Measurements from ENCODE around the gene GLIS2. TPM values are rescaled to one million over a fixed set of nuclear protein-coding genes. Genes with fewer than 3 reads are reported as not detected.
"Not testable (repeated sequence)": the region's sequence is repeated elsewhere in the genome, so short reads cannot be mapped to it uniquely, and the experiment has no call there.

The GLIS2 gene
- total RNA-seq, 1 donor from 2014 or later: 3.3 TPM

DNA sequence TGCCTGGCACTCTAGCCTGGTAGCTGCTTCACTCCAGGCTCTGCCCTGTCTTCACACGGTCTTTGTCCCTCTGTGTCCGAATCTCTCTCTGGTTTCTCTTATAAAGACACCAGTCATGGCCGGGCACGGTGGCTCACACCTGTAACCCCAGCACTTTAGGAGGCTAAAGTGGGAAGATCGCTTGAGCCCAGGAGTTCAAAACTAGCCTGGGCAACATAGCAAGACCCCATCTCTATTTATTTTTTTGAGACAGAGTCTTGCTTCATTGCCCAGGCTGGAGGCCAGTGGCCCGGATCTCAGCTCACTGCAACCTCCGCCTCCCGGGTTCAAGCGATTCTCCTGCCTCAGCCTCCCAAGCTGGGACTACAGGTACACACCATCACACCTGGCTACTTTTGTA lies 17.8 kb downstream of the GLIS2 start:
- not testable (repeated sequence) for DNase-seq (ENCODE audit: low read depth)

DNA sequence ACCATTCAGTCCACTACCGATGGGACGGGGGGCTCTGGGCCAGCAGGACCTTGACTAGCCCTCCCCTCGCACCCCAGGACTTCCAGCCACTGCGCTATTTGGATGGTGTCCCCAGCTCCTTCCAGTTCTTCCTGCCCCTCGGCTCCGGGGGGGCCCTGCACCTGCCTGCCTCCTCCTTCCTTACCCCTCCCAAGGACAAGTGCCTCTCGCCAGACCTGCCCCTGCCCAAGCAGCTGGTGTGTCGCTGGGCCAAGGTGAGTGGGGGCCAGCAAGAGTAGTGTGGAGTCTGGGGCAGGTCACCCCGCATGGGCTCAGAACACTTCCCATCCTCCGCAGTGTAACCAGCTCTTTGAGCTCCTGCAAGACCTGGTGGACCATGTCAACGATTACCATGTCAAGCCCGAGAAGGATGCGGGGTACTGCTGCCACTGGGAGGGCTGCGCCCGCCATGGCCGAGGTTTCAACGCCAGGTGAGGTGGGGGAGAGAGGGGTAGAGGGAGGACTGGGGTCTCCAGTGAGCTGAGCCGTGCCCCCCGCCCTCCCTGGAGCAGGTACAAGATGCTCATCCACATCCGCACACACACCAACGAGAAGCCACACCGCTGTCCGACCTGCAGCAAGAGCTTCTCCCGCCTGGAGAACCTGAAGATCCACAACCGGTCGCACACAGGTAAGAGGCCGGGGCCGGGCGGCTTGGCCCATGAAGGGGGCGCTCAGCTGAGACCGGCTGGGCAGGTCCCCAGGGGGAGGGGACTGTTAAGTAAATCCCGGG lies 19.0 kb downstream of the GLIS2 start:
- DNase-seq (ENCODE audit: low read depth): no peak

DNA sequence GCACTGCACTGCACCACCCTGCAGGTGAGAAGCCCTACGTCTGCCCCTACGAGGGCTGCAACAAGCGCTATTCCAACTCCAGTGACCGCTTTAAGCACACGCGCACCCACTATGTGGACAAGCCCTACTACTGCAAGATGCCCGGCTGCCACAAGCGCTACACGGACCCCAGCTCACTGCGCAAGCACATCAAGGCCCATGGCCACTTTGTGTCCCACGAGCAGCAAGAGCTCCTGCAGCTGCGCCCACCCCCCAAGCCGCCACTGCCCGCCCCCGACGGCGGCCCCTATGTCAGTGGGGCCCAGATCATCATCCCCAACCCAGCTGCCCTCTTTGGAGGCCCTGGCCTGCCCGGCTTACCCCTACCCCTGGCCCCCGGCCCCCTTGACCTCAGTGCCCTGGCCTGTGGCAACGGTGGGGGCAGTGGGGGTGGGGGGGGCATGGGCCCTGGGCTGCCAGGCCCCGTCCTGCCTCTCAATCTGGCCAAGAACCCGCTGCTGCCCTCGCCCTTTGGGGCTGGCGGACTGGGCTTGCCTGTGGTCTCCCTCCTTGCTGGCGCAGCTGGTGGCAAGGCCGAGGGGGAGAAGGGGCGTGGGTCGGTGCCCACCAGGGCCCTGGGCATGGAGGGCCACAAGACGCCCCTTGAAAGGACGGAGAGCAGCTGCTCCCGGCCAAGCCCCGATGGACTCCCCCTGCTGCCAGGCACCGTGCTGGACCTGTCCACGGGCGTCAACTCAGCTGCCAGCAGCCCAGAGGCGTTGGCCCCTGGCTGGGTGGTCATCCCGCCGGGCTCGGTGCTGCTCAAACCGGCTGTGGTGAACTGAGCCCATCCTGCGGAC lies 21.1 kb downstream of the GLIS2 start:
- no peak for DNase-seq (ENCODE audit: low read depth)

DNA sequence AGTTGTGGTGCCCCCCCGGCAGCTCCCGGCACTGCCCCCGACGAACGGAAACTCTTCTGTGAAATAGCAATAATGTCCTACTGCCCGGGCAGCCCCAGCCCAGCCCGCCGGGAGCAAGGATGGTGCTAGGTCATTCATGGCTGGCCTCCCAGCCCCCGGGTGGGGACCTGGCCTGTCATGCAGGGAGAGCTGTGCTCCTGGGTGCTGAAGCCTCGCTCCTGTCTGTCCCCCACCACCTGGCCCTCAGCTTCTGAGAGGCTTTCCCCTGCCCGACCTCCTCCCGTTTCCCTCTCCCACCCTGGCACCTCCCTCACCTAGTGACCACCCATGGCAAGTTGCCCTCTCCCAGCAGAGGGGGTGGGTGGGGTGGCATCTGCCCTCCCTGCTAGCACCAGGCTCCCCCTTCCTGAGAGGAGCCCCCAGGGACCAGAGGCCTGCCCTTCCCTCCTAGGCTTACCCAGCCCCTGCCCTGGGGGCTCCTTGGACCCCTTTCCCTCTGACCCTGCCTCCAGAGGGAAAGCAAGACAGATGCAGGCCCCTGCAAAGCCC lies 21.7 kb downstream of the GLIS2 start:
- no peak for DNase-seq (ENCODE audit: low read depth)

DNA sequence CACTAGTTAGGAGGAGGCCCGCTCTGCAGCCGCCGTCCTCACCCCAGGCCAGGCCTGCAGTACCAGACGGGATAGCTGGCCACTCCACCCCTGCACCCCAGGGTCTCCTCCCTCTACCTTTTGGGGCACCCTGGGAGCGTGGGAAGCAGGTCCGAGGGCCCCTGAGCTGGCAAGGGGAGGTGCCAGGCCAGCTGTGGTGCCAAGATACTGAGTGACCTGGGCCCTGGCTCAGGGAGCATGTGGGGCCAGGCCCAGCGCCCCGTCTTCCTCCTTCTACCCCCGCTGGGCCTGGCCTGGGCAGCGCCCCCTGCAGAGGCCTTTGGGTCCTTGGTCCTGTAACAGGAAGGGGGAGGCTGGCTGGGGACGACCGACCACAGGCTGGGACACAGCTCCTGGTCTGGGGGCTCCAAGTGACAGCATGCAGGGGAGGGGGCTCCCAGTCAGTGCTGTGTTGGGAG lies 22.3 kb downstream of the GLIS2 start:
- DNase-seq (ENCODE audit: low read depth): no peak

DNA sequence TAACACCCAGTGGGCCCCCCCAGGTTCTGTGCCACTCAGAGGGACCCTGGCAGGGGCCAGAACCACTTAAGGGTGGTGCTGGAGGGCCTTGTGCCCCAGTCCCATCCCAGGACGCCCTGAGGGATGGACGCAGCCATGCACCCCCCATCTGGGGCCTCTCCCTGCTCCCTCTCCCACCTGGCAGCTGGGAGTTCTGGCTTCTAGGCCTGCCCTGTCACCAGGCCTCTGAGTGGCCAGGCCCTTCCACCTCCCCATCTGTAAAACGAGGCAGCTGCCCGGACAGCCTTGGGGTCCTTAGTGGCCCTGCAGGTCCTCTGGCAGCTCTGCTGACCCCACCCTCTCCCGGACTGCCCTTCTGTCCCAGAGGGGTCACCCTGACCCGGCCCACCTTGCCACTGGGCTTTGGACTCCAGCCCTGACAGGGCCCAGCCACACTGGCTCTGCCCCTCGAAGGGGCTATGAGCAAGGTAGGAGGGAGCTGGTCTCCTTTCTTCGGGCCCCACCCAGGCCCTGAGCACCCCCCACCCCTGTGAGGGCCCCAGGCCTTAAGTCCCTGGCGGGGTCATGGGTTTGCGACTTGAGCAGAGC lies 22.9 kb downstream of the GLIS2 start:
- DNase-seq (ENCODE audit: low read depth): no peak

DNA sequence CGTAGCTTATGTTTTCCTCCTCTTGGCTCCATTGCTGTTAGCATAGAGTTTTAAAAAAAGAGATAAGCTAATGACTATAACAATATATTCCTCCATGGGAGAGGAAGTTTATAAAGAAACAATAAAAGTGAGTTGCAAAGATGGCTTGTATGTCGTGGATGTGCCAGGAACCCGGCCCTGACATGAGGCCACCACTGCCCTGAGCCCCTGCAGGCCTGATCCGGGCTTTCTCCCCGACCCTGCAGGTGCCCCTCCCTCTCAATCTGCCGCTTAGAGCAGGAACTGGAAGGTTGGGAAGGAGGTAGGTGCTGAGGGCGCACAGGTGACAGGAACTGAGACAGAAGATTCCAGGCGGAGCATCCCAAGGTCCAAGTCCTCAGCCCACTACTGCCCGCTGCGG lies 23.6 kb downstream of the GLIS2 start:
- DNase-seq (ENCODE audit: low read depth): no peak

DNA sequence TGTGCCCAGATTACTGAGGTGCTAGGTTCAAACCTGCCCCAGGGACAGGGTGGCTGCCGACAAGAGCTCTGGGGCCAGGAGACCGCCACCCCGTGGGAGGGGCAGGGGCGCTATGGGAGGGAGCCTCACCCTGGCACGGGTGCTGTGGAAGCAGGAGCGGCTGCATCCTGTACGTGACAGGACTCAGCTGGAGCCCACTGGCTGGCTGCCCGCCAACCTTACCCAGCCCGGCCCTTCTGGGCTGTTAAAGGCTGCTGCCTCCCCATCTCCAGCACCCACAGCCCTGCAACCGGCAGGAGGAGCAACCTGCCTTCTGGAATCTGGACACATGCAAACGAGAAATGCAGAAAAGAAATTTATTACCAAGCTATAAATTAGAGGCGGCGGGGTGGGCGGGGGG lies 24.0 kb downstream of the GLIS2 start:
- no peak for DNase-seq (ENCODE audit: low read depth)

DNA sequence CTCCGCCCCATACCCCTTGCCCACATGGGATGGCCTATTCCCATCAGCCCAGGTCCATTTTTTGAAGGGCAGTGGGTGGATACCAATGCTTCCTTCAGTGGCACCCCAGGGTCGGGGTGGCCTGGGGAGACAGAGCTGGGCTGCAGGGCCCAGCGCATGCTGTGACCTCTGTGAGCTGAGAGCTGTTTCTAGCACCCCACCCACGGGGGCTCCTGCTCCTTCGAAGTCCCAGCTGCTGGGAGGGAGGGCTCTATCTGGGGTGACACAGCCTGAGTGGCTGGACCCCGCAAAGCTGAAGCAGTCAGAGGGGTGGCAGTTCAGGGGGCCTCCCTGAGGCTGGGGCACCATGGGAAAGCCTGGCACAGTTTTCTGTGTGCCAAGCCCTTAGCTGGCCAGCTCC lies 24.6 kb downstream of the GLIS2 start:
- DNase-seq (ENCODE audit: low read depth): no peak

DNA sequence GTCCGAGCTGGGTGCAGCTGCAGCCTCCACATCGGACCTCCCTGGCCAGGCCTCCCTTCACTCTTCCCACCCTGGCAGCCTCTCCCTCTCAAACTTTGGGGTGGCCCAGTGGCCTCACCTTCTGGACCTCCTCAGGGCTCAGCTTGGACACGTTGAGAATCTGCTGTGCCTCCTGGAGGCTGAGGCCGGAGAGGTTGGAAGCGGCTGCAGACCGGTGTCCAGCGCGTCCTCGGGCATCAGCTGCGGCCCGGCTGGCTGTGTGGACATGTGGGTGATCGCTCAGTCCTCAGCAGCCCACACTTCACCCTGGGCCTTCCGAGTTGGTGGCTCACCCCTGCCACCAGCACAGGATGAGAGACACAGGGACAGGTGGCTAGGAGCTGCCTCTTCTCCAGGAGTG lies 25.4 kb downstream of the GLIS2 start:
- DNase-seq (ENCODE audit: low read depth): peak; percentile 35

DNA sequence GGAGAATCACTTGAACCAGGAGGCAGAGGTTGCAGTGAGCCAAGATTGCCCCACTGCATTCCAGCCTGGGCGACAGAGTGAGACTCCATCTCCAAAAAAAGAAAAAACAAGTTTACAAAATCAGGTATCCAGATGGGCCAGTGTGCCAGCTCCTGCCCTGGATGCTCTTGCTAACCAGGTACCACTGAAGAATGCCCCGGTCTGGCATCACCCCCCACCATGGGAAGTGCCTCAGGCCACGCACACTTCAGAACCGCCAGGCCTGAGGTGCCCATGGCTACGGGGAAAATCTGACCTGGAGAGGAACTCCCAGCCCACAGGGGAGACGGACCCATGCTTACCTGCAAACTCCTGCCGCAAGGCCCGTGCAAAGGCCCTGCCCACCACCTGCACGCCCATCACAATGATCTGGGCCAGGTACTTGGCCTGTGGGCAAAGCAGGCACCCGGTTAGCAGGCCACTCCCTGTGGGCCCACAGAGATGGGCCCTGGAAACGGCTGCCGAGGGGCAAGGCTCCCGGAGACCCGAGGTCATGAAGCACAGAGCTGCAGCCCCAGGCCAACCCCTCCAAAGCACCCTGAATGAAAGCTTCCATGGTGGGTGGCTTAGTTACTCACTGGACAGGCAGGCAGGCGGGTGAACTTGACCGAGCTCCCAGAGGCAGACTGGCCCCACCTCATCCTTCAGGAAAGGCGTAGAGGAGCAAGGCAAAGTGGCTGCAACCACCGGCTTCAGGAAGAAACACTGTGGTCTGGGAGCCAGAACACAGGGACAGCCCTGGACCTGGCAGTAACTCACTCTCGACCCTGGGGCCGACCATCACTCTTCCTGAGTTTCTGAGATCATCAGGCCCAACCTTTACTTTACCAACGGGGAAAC lies 27.2 kb downstream of the GLIS2 start:
- no peak for DNase-seq (ENCODE audit: low read depth)

DNA sequence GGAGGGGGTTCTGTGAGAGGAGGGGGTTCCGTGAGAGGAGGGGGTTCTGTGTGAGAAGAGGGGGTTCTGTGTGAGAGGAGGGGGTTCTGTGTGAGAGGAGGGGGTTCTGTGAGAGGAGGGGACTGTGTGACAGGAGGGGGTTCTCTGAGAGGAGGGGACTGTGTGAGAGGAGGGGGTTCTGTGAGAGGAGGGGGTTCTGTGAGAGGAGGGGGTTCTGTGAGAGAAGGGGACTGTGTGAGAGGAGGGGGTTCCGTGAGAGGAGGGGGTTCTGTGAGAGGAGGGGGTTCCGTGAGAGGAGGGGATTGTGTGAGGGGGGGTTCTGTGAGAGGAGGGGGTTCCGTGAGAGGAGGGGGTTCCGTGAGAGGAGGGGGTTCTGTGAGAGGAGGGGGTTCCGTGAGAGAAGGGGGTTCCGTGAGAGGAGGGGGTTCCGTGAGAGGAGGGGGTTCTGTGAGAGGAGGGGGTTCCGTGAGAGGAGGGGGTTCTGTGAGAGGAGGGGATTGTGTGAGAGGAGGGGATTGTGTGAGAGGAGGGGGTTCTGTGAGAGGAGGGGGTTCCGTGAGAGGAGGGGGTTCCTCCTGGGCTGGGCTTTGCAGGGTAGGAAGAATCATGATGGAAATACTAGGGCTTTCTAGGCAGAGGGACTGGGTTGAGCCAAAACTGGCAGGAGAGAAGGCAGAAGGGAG lies 28.6 kb downstream of the GLIS2 start:
- not testable (repeated sequence) for DNase-seq (ENCODE audit: low read depth)

DNA sequence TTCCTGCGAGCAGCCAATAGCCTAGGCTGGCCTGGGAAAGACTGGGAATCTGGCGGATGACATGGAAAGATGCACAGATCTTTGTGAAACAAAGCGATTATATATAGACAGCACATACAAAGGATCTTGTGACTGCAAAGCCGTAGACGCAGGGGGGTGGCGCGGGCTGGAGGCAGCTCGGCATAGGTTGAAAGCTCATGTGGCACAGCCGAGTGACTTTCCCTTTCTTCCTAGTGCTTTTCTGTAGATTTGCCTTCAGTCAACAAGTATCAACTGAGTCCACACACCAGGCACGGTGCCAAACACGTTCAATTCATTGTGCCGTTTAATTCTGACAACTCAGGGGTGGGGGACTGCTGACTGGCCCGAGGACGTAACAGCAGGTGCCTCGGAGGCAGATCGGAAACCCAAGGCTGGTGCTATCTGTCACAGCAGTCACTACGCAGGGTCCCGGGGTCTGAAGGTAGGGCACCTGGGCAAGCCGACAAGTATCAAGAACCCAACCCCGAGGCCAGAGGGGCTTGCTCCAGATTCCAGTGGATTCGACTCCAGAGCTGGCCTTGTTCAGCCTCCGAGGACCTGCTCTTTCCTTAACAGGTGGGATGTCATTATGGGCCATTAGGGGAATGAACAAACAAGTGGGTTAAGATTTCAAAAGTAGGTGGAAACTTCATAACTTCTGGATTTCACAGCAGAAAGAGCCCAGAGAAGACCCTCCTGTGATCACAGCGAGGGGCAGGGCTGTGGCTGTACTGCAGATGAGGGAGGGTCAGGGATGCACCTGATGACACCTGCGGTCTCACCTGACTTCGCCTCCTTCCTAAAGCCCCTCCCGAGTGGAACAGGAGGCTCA lies 29.3 kb downstream of the GLIS2 start:
- DNase-seq (ENCODE audit: low read depth): no peak

DNA sequence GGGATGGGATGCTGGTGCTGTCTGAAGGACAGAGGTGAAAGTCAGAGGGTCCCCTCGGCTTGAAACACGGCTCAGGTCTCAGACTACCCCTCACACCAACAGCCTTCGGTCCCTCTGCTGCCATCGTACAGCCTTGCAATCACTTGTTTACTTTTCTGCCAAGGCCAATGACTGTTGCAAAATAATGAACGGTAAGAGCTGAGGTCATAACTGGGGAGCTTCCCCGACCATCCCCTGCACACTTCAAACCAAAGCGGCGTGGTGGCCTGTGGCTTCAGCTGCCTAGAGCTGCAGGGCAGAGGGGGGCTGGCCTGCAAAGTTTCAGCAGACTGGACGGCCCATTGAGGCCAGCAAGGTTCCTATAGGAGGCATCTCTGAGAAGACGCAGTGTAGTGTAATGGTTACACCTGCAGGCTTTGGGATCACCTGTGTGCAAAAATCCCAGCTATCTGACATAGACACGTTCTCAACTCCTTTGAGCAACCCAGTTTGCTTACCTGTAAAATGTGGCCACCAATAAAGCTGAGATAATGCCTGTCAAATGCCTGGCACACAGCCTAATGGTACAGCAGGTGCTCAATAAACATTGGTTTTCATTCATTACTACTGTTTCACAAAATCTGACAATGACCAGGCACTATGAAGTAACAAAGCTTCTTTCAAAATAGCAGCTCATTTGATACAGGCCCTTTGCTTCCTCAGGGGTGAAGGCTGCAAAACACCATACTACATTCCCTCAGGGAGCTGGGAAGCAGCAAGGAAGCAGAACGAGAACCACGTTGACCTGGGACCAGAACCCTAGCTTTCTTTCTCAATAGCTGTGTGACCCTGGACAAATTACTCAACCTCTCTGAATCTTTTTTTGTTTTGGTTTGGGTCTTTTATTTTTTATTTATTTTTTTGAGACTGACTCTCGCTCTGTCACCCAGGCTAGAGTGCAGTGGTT lies 30.2 kb downstream of the GLIS2 start:
- DNase-seq (ENCODE audit: low read depth): no peak

DNA sequence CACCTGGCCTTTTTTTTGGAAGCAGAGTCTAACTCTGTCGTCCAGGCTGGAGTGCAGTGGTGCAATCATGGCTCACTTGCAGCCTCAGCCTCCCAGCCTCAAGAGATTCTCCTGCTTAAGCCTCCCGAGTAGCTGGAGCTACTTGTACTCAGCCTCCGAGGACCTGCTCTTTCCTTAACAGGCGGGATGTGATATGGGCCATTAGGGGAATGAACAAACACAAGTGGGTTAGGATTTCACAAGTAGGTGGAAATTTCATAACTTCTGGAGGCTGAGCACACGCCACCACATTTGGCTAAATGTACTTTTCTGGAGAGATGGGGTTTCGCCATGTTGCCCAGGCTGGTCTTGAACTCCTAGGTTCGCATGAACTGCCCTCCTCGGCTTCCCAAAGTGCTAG lies 31.1 kb downstream of the GLIS2 start:
- no peak for DNase-seq (ENCODE audit: low read depth)

DNA sequence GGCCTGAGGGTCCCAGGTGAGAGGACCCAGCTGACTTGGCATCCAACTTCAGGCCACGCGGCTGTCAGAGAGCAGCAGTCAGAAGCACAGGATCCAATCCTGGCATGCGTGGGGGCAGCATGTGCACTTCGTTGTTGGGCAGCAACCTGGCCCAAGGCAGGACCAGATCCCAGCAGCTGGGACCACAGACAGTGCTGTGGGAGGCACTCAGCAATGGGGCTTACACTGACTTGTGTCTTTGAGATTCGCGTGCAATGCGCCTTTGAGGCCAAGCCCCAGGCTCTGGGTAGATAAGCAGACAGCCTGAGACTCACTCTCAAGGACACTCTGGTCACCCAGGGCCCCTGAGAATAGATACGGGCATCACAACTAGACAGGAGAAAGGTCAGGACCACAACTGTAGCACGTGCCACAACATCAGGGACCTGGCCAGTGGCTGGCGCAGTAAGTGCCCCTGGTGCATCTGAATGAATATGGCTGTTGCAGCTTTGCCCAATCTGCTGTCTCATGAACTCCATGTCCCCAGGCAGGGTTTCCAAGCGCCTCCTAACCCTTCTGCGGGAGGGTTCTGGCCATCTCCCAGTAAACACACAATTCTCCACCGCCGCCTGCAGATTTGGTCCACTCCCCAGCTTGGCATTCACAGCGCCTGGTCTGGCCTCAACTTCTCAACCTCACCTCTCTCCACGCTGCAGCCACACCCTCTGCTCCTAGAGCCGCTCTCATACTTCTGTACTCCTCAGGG lies 32.1 kb downstream of the GLIS2 start:
- DNase-seq (ENCODE audit: low read depth): no peak

DNA sequence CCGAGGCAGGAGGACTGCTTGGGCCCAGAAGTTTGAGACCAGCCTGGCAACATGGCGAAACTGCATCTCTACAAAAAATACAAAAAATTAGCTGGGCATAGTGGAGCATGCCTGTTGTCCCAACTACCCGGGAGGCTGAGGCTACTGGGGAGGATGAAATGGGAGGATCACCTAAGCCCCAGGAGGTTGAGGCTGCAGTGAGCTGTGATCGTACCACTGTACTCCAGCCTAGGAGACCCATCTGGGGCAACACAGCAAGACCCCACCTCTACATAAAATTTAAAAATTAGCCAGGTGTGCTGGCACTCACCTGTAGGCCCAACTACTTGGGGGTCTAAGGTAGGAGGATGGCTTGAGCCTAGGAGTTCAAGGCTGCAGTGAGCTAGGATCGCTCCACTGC lies 33.5 kb downstream of the GLIS2 start:
- DNase-seq (ENCODE audit: low read depth): no peak

Data from myocyte (in vitro differentiated cells).